GM03348 (cell line): ENCODE data around the gene WFDC11.
"Not testable (repeated sequence)": the region's sequence is repeated elsewhere in the genome, so short reads cannot be mapped to it uniquely, and the experiment has no call there.

Experiments
- DNase-seq: peaks from one replicate; pipeline ENCODE4 v3.0.0; 2012; ENCODE audit warnings: low spot score

WFDC11 gene

DNA sequence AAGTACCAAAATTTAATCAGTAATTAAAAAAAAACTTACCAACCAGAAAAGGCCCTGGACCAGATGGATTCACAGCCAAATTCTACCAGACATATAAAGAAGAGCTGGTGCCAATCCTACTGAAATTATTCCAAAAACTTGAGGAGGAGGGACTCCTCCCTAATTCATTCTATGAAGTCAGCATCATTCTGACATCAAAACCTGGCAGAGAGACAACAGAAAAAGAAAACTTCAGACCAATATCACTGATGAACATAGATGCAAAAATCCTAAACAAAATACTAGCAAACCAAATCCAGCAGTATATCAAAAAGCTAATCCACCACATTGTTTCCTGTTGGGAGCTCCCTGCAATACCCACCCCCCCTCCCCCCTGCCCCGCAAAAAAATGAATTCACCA is at the start of gene WFDC11:
WFDC11 (minus strand) TSS at position 101 of the 400 bp plus-strand sequence. CDS start 19,639 bp downstream, outside the sequence.
- no peak for DNase-seq

DNA sequence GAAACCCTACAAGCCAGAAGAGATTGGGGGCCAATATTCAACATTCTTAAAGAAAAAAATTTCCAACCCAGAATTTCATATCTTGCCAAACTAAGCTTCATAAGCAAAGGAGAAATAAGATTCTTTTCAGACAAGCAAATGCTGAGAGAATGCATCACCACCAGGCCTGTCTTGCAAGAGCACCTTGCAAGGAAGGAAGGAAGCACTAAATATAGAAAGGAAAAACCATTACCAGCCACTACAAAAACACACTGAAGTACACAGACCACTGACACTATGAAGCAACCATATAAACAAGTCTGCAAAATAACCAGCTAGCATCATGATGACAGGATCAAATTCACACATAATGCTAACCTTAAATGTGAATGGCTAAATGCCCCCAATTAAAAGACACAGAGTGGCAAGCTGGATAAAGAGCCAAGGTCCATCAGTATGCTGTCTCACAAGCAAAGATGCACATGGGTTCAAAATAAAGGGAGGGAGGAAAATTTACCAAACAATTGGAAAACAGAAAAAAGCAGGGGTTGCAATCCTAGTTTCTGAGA is 46.2 kb upstream of the WFDC11 start:
- DNase-seq = not testable (repeated sequence)

- no peak for DNase-seq
These were observed 35.1 kb upstream of the WFDC11 start, which contains the start of gene WFDC10B for GRCh38 chr20:45704969-45705637. Gene WFDC10B (minus strand): TSS chr20:45705019. CDS start chr20:45685992, 19,027 bp downstream.

DNA sequence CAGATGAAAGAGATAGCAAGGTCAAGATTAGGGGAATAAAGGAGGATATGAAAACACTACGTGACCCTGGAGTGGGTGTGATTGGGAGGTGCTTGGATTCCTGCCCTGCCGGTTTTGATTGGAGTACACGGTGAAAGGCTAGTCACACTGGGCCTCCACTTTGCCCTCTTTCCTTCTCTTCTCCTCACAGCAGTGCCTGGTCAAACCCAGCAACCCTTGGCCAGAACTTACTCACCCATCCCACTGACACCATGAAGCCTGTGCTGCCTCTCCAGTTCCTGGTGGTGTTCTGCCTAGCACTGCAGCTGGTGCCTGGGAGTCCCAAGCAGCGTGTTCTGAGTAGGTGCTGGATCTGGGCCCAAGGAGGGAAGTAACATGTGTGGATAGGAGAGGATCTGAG is 31.8 kb upstream of the WFDC11 start, which contains the start of gene WFDC13:
WFDC13 (plus strand) TSS at position 166 of the 400 bp plus-strand sequence; CDS start at position 252, 86 bp downstream.
- DNase-seq = no peak

- DNase-seq = no peak
These were observed 31.1 kb upstream of the WFDC11 start for GRCh38 chr20:45701104-45701503.

GRCh38 chr20:45695496-45695895 is 25.5 kb upstream of the WFDC11 start:
- no peak for DNase-seq

DNA sequence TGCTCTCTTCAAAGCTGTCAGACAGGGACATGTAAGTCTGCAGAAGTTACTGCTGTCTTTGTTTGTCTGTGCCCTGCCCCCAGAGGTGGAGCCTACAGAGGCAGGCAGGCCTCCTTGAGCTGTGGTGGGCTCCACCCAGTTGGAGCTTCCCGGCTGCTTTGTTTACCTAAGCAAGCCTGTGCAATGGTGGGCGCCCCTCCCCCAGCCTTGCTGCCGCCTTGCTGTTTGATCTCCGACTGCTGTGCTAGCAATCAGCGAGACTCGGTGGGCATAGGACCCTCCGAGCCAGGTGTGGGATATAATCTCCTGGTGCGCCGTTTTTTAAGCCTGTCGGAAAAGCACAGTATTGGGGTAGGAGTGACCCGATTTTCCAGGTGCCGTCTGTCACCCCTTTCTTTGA is 23.3 kb upstream of the WFDC11 start:
- not testable (repeated sequence) for DNase-seq

DNA sequence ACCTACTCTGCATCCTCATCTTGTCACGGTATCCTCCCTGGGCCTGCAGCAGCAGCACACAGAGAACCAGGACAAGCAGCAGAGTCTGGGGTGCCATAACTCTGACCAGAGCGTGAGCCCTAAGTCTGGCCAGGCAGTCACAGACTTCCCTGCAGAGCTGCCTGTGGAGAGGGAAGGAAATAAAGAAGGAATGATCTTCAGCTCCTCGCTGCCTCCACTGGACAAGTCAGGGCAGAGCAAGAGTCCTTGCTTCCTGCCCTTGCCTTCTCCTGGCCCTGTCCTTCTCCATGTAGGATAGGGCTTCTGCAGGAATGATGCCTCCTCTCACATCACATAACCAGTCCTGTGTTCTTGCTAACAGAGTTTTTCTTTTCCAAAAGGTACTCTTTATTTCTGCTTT is 15.9 kb upstream of the WFDC11 start:
- DNase-seq = peak; percentile 20

DNA sequence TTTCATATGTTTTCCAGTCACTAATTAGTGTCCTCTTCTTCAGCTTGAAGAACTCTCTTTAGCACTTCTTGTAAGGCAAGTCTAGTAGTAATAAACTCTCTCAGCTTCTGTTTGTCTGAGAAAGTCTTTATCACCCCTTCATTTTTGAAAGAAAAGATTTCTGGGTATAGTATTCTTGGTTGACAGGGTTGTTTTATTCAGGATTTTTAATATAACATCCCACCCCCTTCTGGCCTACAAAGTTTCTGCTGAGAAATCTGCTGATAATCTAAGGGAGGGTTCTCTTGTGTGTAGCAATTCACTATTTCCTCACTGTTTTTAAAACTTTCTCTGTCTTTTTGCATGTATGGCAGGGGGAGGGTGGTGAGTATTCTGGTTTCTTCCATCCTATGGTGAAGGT is 9.6 kb upstream of the WFDC11 start:
- DNase-seq = no peak

- no peak for DNase-seq
These were observed 2.7 kb upstream of the WFDC11 start for GRCh38 chr20:45672765-45673164.

DNA sequence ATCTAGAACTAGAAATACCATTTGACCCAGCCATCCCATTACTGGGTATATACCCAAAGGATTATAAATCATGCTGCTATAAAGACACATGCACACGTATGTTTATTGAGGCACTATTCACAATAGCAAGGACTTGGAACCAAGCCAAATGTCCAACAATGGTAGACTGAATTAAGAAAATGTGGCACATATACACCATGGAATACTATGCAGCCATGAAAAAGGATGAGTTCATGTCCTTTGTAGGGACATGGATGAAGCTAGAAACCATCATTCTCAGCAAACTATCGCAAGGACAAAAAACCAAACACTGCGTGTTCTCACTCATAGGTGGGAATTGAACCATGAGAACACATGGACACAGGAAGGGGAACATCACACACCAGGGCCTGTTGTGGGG is 13.0 kb downstream of the WFDC11 start:
- not testable (repeated sequence) for DNase-seq

DNA sequence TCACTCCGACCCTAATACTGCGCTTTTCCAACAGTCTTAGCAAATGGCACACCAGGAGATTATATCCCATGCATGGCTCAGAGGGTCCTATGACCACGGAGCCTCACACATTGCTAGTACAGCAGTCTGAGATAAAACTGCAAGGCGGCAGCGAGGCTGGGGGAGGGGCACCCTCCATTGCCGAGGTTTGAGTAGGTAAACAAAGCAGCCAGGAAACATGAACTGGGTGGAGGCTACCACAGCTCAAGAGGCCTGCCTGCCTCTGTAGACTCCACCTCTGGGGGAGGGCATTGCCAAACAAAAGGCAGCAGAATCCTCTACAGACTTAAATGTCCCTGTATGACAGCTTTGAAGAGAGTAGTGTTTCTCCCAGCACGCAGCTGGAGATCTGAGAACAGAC is 18.3 kb downstream of the WFDC11 start:
- DNase-seq = not testable (repeated sequence)

GRCh38 chr20:45649312-45649863 is 20.7 kb downstream of the WFDC11 start:
- no peak for DNase-seq

GRCh38 chr20:45647441-45648050 is 22.5 kb downstream of the WFDC11 start:
- DNase-seq = no peak

DNA sequence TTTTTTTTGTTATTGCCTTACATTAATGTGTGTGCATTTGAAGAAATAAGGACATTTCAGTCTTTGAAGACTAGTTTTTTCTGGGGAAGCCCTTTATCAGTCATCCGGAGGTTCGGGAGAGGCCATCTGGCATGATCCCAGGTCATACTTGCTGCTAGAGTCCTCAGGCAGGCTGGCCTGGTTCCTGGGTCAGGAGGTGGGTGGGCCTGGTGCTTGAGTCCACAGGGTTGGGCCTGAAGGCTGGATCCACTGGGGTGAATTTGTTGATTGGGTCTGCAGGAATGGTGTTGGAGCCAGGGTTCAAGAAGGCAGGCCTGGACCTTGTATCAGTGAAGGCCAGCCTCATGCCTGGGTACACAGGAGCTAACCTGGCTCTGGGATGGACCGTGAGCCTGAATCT is 23.2 kb downstream of the WFDC11 start:
- no peak for DNase-seq

DNA sequence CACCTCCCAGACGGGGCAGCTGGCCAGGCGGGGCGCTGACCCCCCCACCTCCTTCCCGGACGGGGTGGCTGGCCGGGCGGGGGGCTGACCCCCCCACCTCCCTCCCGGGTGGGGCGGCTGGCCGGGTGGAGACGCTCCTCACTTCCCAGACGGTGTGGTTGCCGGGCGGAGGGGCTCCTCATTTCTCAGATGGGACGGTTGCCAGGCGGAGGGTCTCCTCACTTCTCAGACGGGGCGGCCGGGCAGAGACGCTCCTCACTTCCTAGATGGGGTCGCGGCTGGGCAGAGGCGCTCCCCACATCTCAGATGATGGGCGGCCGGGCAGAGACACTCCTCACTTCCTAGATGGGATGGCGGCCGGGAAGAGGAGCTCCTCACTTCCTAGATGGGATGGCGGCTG is 24.2 kb downstream of the WFDC11 start:
- not testable (repeated sequence) for DNase-seq

- DNase-seq = not testable (repeated sequence)
These were observed 29.0 kb downstream of the WFDC11 start for GRCh38 chr20:45641076-45641475.

DNA sequence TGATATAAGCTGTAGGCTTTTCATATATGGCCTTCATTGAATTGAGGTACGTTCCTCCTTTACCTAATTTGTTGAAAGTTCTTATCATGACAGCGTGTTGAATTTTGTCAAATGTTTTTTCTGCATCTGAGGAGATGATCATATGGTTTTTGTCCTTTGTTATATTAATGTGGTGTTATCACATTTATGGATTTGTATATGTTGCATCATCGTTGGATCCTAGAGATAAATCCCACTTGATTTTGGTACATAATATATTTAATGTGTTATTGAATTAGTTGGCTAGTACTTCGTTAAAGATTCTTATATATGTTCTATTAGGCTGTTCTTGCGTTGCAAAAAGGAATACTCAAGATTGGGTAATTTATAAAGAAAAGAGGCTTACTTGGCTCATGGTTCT is 30.4 kb downstream of the WFDC11 start:
- no peak for DNase-seq

GRCh38 chr20:45636513-45636912 is 33.5 kb downstream of the WFDC11 start:
- DNase-seq = no peak

DNA sequence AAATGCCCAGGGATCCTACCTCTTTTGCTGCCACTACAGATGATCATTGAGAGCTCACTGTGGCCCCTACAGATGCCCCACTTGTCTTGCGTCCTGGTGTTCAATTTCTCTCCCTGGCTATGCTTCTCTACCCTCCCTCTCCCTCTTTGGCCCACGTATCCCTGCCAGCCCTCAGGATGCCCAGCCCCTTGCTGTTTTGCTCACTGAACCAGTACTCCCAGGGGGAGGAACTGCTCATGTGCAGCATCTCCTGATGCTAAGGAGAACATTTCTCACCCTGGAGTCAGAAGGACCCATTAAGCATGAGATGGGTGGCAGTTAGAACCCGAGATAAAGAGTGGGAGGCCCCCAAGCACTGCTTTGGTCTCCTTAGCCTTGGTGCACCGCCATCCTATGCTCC is 38.9 kb downstream of the WFDC11 start, which contains the start of gene WFDC9:
WFDC9 (minus strand) TSS at position 101 of the 400 bp plus-strand sequence. CDS start 21,103 bp downstream, outside the sequence.
- no peak for DNase-seq

- DNase-seq = peak; percentile 19
These were observed 39.7 kb downstream of the WFDC11 start for GRCh38 chr20:45630371-45630770.

GRCh38 chr20:45629496-45630100 is 40.4 kb downstream of the WFDC11 start, which contains the start of gene WFDC10A:
Gene WFDC10A (plus strand): TSS chr20:45629739. CDS start chr20:45629814, 75 bp downstream.
- DNase-seq = peak; percentile 70
